Adrenal gland (tissue), 12 donors: ENCODE results near the gene PDE9A. TPM values are rescaled to one million over a fixed set of nuclear protein-coding genes. Genes with fewer than 3 reads are reported as not detected.

Experiments used
- DNase-seq, 7 donors: peaks; one replicate each; pipeline ENCODE4 v3.0.0-alpha.2; 2019 to 2020
- H3K27ac ChIP-seq, 5 donors: fragments of 200-600 bp; sonication (generic) in 4 of 5; 1 replicate in 3 of 5; 2 replicates in 2 of 5; pipeline versions ENCODE4 v1.5.1 to v1.8.0; 2016 to 2020; ENCODE audit warnings: mild to moderate bottlenecking in 1 of 5
- H3K27me3 ChIP-seq: fragments of 200-600 bp; 2 replicates; pipeline ENCODE4 v1.8.0; 2021
- H3K36me3 ChIP-seq, 2 donors: fragments of 200-600 bp; replicated peaks in 1 of 2; 1 replicate in 1 of 2; 2 replicates in 1 of 2; pipeline versions ENCODE4 v1.5.1 to v1.8.0; 2018 to 2022
- H3K4me1 ChIP-seq, 2 donors: fragments of 200-600 bp; replicated peaks in 1 of 2; 1 replicate in 1 of 2; 2 replicates in 1 of 2; pipeline versions ENCODE4 v1.5.1 to v1.8.0; 2018 to 2021
- H3K4me3 ChIP-seq, 4 donors: fragments of 200-600 bp; sonication (generic) in 3 of 4; one replicate each; pipeline ENCODE4 v1.5.1; 2016 to 2018
- H3K9me3 ChIP-seq, 3 donors: fragments of 200-600 bp; sonication (generic) in 1 of 3; replicated peaks in 1 of 3; 1 replicate in 2 of 3; 2 replicates in 1 of 3; pipeline versions ENCODE4 v1.5.1 to v1.8.0; 2016 to 2021
- POLR2A ChIP-seq, 2 donors: fragments of 450-650 bp; IDR thresholded peaks; one replicate each; pipeline ENCODE4 v1.6.1; 2017; ENCODE audit warnings: antibody characterized with exemption in 2 of 2, mild to moderate bottlenecking in 2 of 2, moderate library complexity in 1 of 2
- WGBS, 4 donors: extraction: QIAGEN DNeasy Blood & Tissue Kit in 2 of 4; methylation state at CpG; one replicate each; pipeline versions ENCODE4 v1.1.5 to v1.1.7; 2013 to 2017; 5-methylcytosine and 5-hydroxymethylcytosine counted together
- intact Hi-C, 2 donors: fragments of 100-400 bp; cut with DNase I; formaldehyde crosslinking; loops; one replicate each; pipeline versions ENCODE4 v1.14.1 to v1.15.0; 2022 to 2023
- polyA plus RNA-seq, 3 donors: library from polyadenylated mRNA; stranded (reverse); fragments of 200-250 nt in 2 of 3; fragments of 350-450 nt in 1 of 3; fragmentation: Illumina TruSeq in 1 of 3; extraction: RNeasy Lipid Tissue Mini Kit (QIAGEN cat#74804) in 1 of 3; gene quantifications; one replicate each; pipeline ENCODE4 v1.2.3, GENCODE V29; 2013 to 2014
- total RNA-seq, 9 donors: library from RNA; depleted of rRNA in 4 of 9; stranded (reverse); fragments of >200 nt in 4 of 9; fragments of 120-200 nt in 1 of 9; fragmentation: NEBNext Ultra II Directional in 1 of 9; extraction: Animal tissue kit (Norgen Biotek cat#: 25700) in 1 of 9; gene quantifications; one replicate each; pipeline versions ENCODE4 v1.1.0 to v1.2.4, GENCODE V29; 2013 to 2023
- TF ChIP-seq, protein P1 (sequence below), 6 experiments: fragments of 450-650 bp in 4 of 6; fragments of 200-600 bp in 2 of 6; sonication (generic) in 1 of 6; IDR thresholded peaks; 1 replicate in 5 of 6; 2 replicates in 1 of 6; pipeline versions ENCODE4 v1.5.1 to v1.8.0; 2016 to 2021; ENCODE audit warnings: antibody characterized with exemption in 6 of 6, mild to moderate bottlenecking in 2 of 6, moderate library complexity in 1 of 6
- donor health status: healthy with polysubstance abuse.
- donor health status: Bipolar disorder and iron deficiency.
- donor health status: DM: yes; HTN: yes; CAD: no.
- donor health status: DM: no; HTN: no; CAD: no.
- donor health status: DM: no; HTN: no; CAD: no.
- donor health status: DM: yes; HTN: yes; CAD: no.

The PDE9A gene
- total and polyA plus RNA-seq, 12 donors = 4.6 to 58.1 (median 19.5) TPM

DNA sequence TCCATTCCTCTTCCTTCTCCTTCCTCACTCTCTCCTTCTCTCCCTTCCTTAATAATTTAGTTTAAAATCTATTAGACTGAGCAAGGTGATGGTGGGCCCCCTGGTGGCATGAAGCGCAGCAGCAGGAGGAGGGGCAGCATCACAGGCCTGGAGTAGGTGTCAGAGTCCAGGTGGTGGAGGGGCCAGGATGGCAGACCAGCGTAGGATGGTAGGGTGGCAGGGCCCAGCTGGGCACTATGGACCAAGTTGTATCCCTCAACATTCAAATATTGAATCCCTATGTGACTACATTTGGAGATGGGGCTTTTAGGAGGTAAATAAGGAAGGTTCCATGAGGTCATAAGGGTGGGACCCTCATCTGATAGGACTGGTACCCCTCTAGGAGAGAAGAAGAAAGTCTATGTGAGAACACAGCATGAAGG is 164.9 kb downstream of the PDE9A start:
- Histone ChIP-seq H3K4me3 (no peak overlapping the region), H3K9me3 (no peaks in the 10 kb centered on the region), H3K27me3 (no peaks in the 10 kb centered on the region), H3K27ac (no peak overlapping the region), H3K4me1 (no peaks in the 10 kb centered on the region), H3K36me3 (no peaks in the 10 kb centered on the region)
- intact Hi-C loops = loop anchor here (2.0 to 5.0 kb wide), 3 partner anchors 166 to 226 kb away; partner anchors contain the start of gene PDE9A (in 1 of the 2)
- TF ChIP-seq, protein P1, sequence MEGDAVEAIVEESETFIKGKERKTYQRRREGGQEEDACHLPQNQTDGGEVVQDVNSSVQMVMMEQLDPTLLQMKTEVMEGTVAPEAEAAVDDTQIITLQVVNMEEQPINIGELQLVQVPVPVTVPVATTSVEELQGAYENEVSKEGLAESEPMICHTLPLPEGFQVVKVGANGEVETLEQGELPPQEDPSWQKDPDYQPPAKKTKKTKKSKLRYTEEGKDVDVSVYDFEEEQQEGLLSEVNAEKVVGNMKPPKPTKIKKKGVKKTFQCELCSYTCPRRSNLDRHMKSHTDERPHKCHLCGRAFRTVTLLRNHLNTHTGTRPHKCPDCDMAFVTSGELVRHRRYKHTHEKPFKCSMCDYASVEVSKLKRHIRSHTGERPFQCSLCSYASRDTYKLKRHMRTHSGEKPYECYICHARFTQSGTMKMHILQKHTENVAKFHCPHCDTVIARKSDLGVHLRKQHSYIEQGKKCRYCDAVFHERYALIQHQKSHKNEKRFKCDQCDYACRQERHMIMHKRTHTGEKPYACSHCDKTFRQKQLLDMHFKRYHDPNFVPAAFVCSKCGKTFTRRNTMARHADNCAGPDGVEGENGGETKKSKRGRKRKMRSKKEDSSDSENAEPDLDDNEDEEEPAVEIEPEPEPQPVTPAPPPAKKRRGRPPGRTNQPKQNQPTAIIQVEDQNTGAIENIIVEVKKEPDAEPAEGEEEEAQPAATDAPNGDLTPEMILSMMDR (IDR thresholded peaks at IDR 0.05) = peak; percentile 71 to 93 (median 90)
- TF ChIP-seq POLR2A (IDR thresholded peaks at IDR 0.05) = no peak
- DNase-seq = peak; percentile 59 to 89 (median 72)
- 16 to 37% (median 26%) methylated on average over 2 of the region's 2 CpGs for WGBS, 4 donors

DNA sequence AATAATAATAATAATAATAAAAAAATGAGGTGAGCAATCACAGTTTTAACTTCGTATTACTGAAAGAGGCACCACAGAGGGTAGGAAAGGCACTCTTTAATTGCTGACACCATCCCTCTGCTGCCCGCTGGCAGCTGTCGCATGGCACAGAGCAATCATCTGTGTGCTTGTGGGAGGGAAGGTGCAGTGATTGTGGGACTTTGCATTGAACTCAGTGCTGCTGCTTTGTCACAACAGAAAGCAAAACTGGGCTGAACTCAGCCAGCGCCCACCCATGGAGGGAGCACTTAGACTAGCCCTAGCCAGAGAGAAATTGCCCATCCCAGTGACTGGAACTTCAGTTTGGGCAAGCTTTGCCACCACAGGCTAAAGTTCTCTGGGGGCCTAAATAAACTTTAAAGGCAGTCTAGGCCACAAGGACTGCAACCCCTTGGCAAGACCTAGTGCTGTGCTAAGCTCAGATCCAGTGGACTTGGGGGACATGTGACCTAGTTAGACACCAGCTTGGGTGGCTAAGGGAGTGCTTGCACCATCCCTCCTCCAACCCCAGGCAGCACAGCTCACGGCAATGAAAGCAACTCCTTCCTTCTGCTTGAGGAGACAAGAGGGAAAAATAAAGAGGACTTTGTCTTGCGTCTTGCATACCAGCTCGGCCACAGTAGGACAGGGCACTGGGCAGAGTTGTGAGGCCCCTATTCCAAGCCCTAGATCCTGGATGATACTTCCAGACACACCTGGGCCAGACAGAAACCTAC is 166.6 kb downstream of the PDE9A start:
- TF ChIP-seq POLR2A (IDR thresholded peaks at IDR 0.05) = no peak
- TF ChIP-seq, protein P1 (IDR thresholded peaks at IDR 0.05) = no peak
- Histone ChIP-seq H3K9me3 (no peaks in the 10 kb centered on the region), H3K4me3 (no peak overlapping the region), H3K4me1 (no peaks in the 10 kb centered on the region), H3K27ac (no peak overlapping the region), H3K36me3 (no peaks in the 10 kb centered on the region), H3K27me3 (no peaks in the 10 kb centered on the region)
- DNase-seq = peak in 1 of 7 donors; percentile 5
- WGBS, 4 donors = 84 to 92% (median 89%) methylated on average over 7 of the region's 7 CpGs
- intact Hi-C loops = loop anchor here (2.0 to 5.0 kb wide), 3 partner anchors 168 to 228 kb away; partner anchors contain the start of gene PDE9A (in 1 of the 2)

DNA sequence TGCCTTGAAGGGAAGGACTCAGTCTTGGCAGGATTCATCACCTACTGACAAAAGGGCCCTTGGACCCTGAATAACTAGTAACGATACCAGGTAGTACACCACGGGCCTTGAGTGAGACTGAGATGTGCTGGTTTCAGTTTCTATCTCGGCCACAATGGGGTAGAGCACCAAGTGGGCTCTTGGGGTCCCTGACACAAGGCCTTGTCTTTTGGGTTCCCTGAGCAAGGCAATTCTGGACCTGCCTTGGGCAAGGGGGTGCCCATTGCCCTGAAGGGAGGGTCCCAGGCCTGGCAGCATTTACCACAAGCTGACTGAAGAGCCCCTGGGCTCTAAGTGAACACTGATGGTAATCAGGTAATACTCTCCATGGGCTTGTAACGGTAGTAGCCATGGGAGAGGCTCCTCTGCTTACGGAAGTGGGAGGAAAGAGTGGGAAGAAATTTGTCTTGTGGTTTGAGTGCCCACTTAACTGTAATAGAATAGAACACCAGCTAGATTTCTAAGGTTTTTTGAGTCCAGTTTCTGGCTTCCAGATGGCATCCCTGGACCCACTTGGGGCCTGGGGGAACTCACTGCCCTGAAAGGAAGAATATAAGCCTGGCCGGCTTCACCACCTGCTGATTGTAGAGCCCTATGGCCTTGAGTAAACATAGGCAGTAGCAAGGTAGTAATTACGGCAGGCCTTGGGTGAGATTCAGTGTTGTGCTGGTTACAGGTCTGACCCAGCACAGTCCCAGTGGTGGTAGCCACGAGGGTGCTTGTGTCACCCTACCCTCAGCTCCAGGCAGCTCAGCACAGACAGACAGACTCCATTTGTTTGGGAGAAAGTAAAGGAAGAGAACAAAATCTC is 167.4 kb downstream of the PDE9A start:
- 76 to 91% (median 82%) methylated on average over 8 of the region's 8 CpGs for WGBS, 4 donors
- Histone ChIP-seq H3K27ac (no peak overlapping the region), H3K4me3 (no peak overlapping the region), H3K27me3 (peaks cover 2% of the 10 kb centered on the region), H3K4me1 (no peaks in the 10 kb centered on the region), H3K9me3 (no peaks in the 10 kb centered on the region), H3K36me3 (no peaks in the 10 kb centered on the region)
- intact Hi-C loops = no loop called here
- TF ChIP-seq POLR2A (IDR thresholded peaks at IDR 0.05) = no peak
- TF ChIP-seq, protein P1 (IDR thresholded peaks at IDR 0.05) = no peak
- DNase-seq = peak in 1 of 7 donors; percentile 8

Other genes starting within 250 kb of the PDE9A start
- gene UBASH3A, start 249.7 kb upstream of the PDE9A start, total RNA-seq = 1 to 10 TPM in 1 of 9 donors, under 1 TPM in 6, not detected in 2; 0.21 to 1.2 (median 0.43) TPM
- under 1 TPM; 0.09 to 0.88 (median 0.44) TPM for gene UBASH3A, start 249.7 kb upstream of the PDE9A start, polyA plus RNA-seq
- gene RSPH1, start 157.4 kb upstream of the PDE9A start, total RNA-seq = 1 to 10 TPM in 1 of 9 donors, under 1 TPM in 6, not detected in 2; 0.13 to 1.4 (median 0.61) TPM
- gene RSPH1, start 157.4 kb upstream of the PDE9A start, polyA plus RNA-seq = 1 to 10 TPM; 1.2 to 5.8 (median 3.2) TPM
- gene SLC37A1, start 139.8 kb upstream of the PDE9A start, total RNA-seq = 10 to 100 TPM in 7 of 9 donors, 1 to 10 TPM in 2; 4.8 to 27.2 (median 17.2) TPM
- gene SLC37A1, start 139.8 kb upstream of the PDE9A start, polyA plus RNA-seq = 10 to 100 TPM; 11.0 to 16.7 (median 14.3) TPM
- 10 to 100 TPM in 3 of 9 donors, 1 to 10 TPM in 6; 3.6 to 19.3 (median 5.4) TPM for gene WDR4, start 225.9 kb downstream of the PDE9A start, total RNA-seq
- gene WDR4, start 225.9 kb downstream of the PDE9A start, polyA plus RNA-seq = 1 to 10 TPM; 5.0 to 10.0 (median 6.3) TPM
- gene NDUFV3, start 239.7 kb downstream of the PDE9A start, total RNA-seq = 10 to 100 TPM; 30.4 to 43.5 (median 36.2) TPM
- gene NDUFV3, start 239.7 kb downstream of the PDE9A start, polyA plus RNA-seq = 10 to 100 TPM; 34.1 to 40.2 (median 34.8) TPM